HG02885 (cell line): Measurements from ENCODE around the gene PPP1R7.
A peak's percentile ranks its signal among the peaks of the same experiment; 100 is the strongest.

ENCODE experiments used
- ATAC-seq: cut with Tn5 transposase; IDR thresholded peaks from one replicate; pipeline ENCODE4 v1.9.1; 2021; ENCODE audit warnings: mild to moderate bottlenecking; ENCODE audit not compliant: unreplicated experiment, poor library complexity

Gene PPP1R7

GRCh38 chr2:241204490-241204889 lies 54.2 kb downstream of the PPP1R7 start:
- ATAC-seq, result no peak

GRCh38 chr2:241205086-241205485 lies 54.8 kb downstream of the PPP1R7 start:
- ATAC-seq, result no peak

GRCh38 chr2:241207151-241207550 lies 56.9 kb downstream of the PPP1R7 start:
- no peak for ATAC-seq

- ATAC-seq, result no peak
Measured at GRCh38 chr2:241207641-241208040, 57.4 kb downstream of the PPP1R7 start.

GRCh38 chr2:241208058-241208457 lies 57.8 kb downstream of the PPP1R7 start:
- ATAC-seq, result no peak

- no peak for ATAC-seq
Measured at GRCh38 chr2:241209271-241209670, 59.0 kb downstream of the PPP1R7 start.

- ATAC-seq, result no peak
Measured at GRCh38 chr2:241211276-241211675, 61.0 kb downstream of the PPP1R7 start.

GRCh38 chr2:241213041-241213440 lies 62.8 kb downstream of the PPP1R7 start:
- no peak for ATAC-seq

GRCh38 chr2:241213567-241213966 lies 63.3 kb downstream of the PPP1R7 start:
- no peak for ATAC-seq

GRCh38 chr2:241214209-241214608 lies 63.9 kb downstream of the PPP1R7 start:
- no peak for ATAC-seq

GRCh38 chr2:241214766-241215165 lies 64.5 kb downstream of the PPP1R7 start:
- ATAC-seq, result no peak

GRCh38 chr2:241215421-241215820 lies 65.2 kb downstream of the PPP1R7 start:
- ATAC-seq, result no peak

GRCh38 chr2:241216211-241216761 lies 66.0 kb downstream of the PPP1R7 start:
- no peak for ATAC-seq

- ATAC-seq, result peak; percentile 56
Measured at GRCh38 chr2:241217320-241218031, 67.2 kb downstream of the PPP1R7 start.

- peak; percentile 46 for ATAC-seq
Measured at GRCh38 chr2:241218131-241219029, 68.1 kb downstream of the PPP1R7 start.

- ATAC-seq, result no peak
Measured at GRCh38 chr2:241219030-241219382, 68.7 kb downstream of the PPP1R7 start.

GRCh38 chr2:241219856-241220356 lies 69.6 kb downstream of the PPP1R7 start:
- no peak for ATAC-seq

- no peak for ATAC-seq
Measured at GRCh38 chr2:241223211-241224017, 73.1 kb downstream of the PPP1R7 start.

- ATAC-seq, result no peak
Measured at GRCh38 chr2:241224018-241224850, 74.0 kb downstream of the PPP1R7 start.
